IMR-90 (cell line): Measurements from ENCODE around the gene LRRFIP1.

Experiments
- CEBPB ChIP-seq: IDR thresholded peaks from 2 replicates; pipeline ENCODE4 v1.6.1; 2012; ENCODE audit warnings: low read depth, low read length, improper control_type of control experiment
- CHD1 ChIP-seq: IDR thresholded peaks from 2 replicates; pipeline ENCODE4 v1.6.1; 2012; ENCODE audit warnings: low read depth, low read length, improper control_type of control experiment
- CTCF ChIP-seq: conservative IDR thresholded peaks from 2 replicates; pipeline ENCODE4 v1.5.1; 2012; ENCODE audit warnings: mild to moderate bottlenecking, low read depth, low read length, improper control_type of control experiment
- MAZ ChIP-seq: IDR thresholded peaks from 2 replicates; pipeline ENCODE4 v1.6.1; 2012; ENCODE audit warnings: low read depth, mild to moderate bottlenecking, low read length, improper control_type of control experiment, moderate library complexity, borderline replicate concordance
- MXI1 ChIP-seq: IDR thresholded peaks from 2 replicates; pipeline ENCODE4 v1.6.1; 2012; ENCODE audit warnings: low read depth, mild to moderate bottlenecking, low read length, moderate library complexity, borderline replicate concordance
- POLR2A ChIP-seq: IDR thresholded peaks from 2 replicates; pipeline ENCODE4 v1.6.1; 2012; ENCODE audit warnings: mild to moderate bottlenecking, low read depth, low read length
- RAD21 ChIP-seq: IDR thresholded peaks from 2 replicates; pipeline ENCODE4 v1.6.1; 2012; ENCODE audit warnings: low read length, improper control_type of control experiment
- SMC3 ChIP-seq: fragments of 150-350 bp; IDR thresholded peaks from 2 replicates; pipeline ENCODE4 v1.6.1; 2016; ENCODE audit warnings: low read depth, mild to moderate bottlenecking, antibody characterized with exemption, low read length, moderate library complexity

DNA sequence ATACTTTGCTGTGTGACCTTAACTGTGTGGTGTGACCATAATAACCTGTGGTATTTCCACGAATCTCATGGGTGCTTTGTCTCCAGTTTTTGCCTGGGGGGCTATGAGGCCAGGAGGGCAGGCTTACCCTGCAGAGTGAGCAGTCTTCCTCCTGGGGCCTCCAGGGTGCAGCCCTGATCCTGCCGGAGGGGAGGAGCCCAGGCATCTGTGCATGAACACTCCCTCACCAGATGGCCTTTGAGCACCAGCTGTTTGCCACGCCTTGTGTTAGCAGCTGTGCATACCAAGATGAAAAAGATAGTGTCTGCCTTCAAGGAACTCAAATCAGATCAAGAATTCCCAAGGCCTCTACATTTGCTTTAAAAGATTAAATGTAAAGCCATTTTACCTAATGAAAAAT lies 96.2 kb downstream of the LRRFIP1 start:
- TF ChIP-seq CTCF (no peak), RAD21 (no peak), MAZ (no peak), POLR2A (no peak), CEBPB (no peak), MXI1 (no peak), CHD1 (no peak), SMC3 (no peak)
